ENCODE results near the gene TLE5.

The TLE5 gene

DNA sequence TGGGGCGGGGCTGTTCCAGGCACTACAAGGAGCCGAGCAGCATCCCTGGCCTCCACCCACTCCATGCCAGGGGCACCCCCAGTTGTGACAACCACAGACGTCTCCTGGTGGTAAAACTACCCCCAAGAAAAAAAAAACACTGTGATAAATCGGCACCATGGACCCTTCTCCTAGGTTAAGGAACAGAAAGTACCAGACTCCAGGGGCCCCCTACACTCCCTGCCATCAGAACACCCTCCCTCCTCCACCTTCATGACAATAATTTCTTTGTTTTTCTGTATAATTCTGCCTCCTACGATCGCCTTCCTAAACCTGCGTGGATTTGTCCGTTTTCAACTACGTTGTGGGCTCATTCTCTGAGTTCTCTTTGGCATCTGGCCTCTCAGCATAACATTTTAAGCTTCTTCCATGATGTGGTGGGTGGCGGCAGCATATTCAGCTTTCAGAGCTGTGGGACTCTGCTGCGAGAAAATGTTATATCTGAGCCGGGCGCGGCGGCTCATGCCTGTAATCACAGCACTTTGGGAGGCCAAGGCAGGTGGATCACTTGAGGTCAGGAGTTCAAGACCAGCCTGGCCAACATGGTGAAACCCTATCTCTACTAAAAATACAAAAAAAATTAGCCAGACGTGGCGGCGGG lies 41.9 kb downstream of the TLE5 start:
- no peak overlapping the region for H2BK5ac ChIP-seq (ENCODE audit: low read length)
- H3K9ac ChIP-seq (ENCODE audit: low read depth, low read length, poor library complexity): no peak overlapping the region
- no peak overlapping the region for H2BK120ac ChIP-seq (ENCODE audit: low read depth, low read length)
- no peak for DNase-seq (ENCODE audit: low spot score)
- no peak overlapping the region for H2AFZ ChIP-seq (ENCODE audit: low read length)
- H3K79me1 ChIP-seq (ENCODE audit: low read depth, low read length): no peaks in the 10 kb centered on the region
- H3K4ac ChIP-seq (ENCODE audit: low read length): no peak overlapping the region
- WGBS, 2 donors (ENCODE audit: extremely low coverage in 2 of 2, insufficient read length in 2 of 2, insufficient replicate concordance in 1 of 2): no CpG with 5 or more reads among the region's 18 CpGs
- no peak overlapping the region for H3K14ac ChIP-seq (ENCODE audit: low read length)
- H2AK5ac ChIP-seq (ENCODE audit: low read depth, low read length): no peak overlapping the region
- no peak overlapping the region for H2BK12ac ChIP-seq (ENCODE audit: low read length)
- no peaks in the 10 kb centered on the region for H3K36me3 ChIP-seq (replicated peaks in 1 of 2; ENCODE audit: control insufficient read depth in 2 of 2, insufficient read depth in 2 of 2, low read length in 2 of 2)
- H3K4me2 ChIP-seq (ENCODE audit: insufficient read depth, low read length, poor library complexity, severe bottlenecking): no peak overlapping the region
- no peak overlapping the region for H2BK15ac ChIP-seq (ENCODE audit: low read length)
- no peak overlapping the region for H4K8ac ChIP-seq (ENCODE audit: low read depth, low read length)
- H3K27me3 ChIP-seq (ENCODE audit: control insufficient read depth in 3 of 3, insufficient read depth in 3 of 3, low read depth in 1 of 3, low read length in 3 of 3): peaks cover 2 to 33% (median 18%) of the 10 kb centered on the region in 3 experiments
- no peak overlapping the region for H3K27ac ChIP-seq (replicated peaks; ENCODE audit: low read length)
- H3K4me1 ChIP-seq (ENCODE audit: control insufficient read depth in 2 of 2, insufficient read depth in 1 of 2, low read depth in 1 of 2, low read length in 2 of 2): peaks cover 5 to 9% of the 10 kb centered on the region in 2 donors
- H3K23ac ChIP-seq (ENCODE audit: low read depth, low read length, poor library complexity): no peak overlapping the region
- H4K91ac ChIP-seq (ENCODE audit: low read depth, low read length, poor library complexity): no peak overlapping the region
- no peak overlapping the region for H3K18ac ChIP-seq (ENCODE audit: low read length)
- H3K4me3 ChIP-seq (ENCODE audit: low read length in 2 of 2): no peak overlapping the region
- no peaks in the 10 kb centered on the region for H3K9me3 ChIP-seq (replicated peaks in 1 of 2; ENCODE audit: control insufficient read depth in 2 of 2, insufficient read depth in 1 of 2, low read depth in 1 of 2, low read length in 2 of 2)

DNA sequence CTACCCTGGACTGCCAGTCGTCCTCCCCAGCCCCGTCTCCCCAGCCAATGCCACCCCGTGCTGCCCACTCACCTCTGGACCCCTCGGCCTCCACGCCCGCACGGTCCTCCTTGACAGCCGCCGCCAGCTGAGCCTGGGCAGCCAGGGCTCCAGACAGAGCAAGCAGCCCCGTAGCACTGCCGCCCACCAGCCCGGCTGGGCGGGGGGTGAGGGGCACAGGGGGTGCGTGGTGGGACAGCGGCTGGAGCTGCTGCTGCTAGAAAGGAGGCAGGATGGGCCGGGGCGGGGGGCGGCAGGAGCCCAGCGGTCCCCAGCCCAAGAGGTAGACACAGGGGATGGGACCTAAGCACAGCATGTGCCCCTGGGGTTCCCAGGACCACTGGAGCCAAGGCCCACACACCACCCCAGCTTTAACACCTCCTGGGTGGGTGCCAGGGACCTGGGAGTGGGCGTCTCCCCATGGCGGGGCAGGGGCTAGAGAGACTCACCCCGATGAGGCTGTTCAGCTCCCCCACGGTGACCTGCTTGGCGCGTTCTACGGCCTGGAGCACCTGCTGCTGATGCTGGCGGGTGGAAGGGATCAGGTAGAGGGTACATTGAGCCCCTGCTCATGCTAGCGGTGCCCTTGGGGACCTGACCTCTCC lies 43.0 kb downstream of the TLE5 start:
- Histone ChIP-seq H2BK15ac (ENCODE audit: low read length) (peak overlapping the region; percentile 49), H4K8ac (ENCODE audit: low read depth, low read length) (no peak overlapping the region), H2AFZ (ENCODE audit: low read length) (no peak overlapping the region), H3K18ac (ENCODE audit: low read length) (peak overlapping the region; percentile 71), H2BK12ac (ENCODE audit: low read length) (no peak overlapping the region), H3K9me3 (replicated peaks in 1 of 2; ENCODE audit: control insufficient read depth in 2 of 2, insufficient read depth in 1 of 2, low read depth in 1 of 2, low read length in 2 of 2) (no peaks in the 10 kb centered on the region), H3K4ac (ENCODE audit: low read length) (no peak overlapping the region), H3K4me2 (ENCODE audit: insufficient read depth, low read length, poor library complexity, severe bottlenecking) (no peak overlapping the region), H3K23ac (ENCODE audit: low read depth, low read length, poor library complexity) (no peak overlapping the region), H2BK5ac (ENCODE audit: low read length) (no peak overlapping the region), H4K91ac (ENCODE audit: low read depth, low read length, poor library complexity) (no peak overlapping the region), H2BK120ac (ENCODE audit: low read depth, low read length) (no peak overlapping the region), H3K79me1 (ENCODE audit: low read depth, low read length) (no peaks in the 10 kb centered on the region), H3K4me3 (ENCODE audit: low read length in 2 of 2) (no peak overlapping the region), H3K4me1 (ENCODE audit: control insufficient read depth in 2 of 2, insufficient read depth in 1 of 2, low read depth in 1 of 2, low read length in 2 of 2) (no peaks in the 10 kb centered on the region), H3K9ac (ENCODE audit: low read depth, low read length, poor library complexity) (no peak overlapping the region), H3K36me3 (replicated peaks in 1 of 2; ENCODE audit: control insufficient read depth in 2 of 2, insufficient read depth in 2 of 2, low read length in 2 of 2) (no peaks in the 10 kb centered on the region), H2AK5ac (ENCODE audit: low read depth, low read length) (no peak overlapping the region), H3K27ac (replicated peaks; ENCODE audit: low read length) (no peak overlapping the region), H3K27me3 (ENCODE audit: control insufficient read depth in 3 of 3, insufficient read depth in 3 of 3, low read depth in 1 of 3, low read length in 3 of 3) (peaks cover 0 to 22% (median 6%) of the 10 kb centered on the region in 3 experiments), H3K14ac (ENCODE audit: low read length) (no peak overlapping the region)
- WGBS, 2 donors (ENCODE audit: extremely low coverage in 2 of 2, insufficient read length in 2 of 2, insufficient replicate concordance in 1 of 2): no CpG with 5 or more reads among the region's 28 CpGs
- DNase-seq (ENCODE audit: low spot score): no peak

DNA sequence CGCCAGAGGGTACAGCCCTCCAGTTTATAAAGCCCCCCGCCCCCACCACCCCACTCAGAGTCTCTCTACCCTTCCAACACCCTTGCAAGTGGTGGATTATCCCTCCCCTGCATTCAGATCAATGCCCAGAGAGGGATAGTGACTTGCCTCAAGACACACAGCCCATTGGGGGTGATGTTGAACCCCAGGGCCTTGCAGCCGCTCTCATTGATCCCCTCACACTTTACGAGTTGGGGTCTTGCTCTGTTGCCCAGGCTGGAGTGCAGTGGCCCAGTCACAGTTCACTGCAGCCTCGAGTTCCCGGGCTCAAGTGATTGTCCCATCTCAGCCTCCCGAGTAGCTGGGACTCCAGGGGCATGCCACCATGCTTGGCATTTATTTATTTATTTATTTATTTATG lies 44.4 kb downstream of the TLE5 start:
- no peak overlapping the region for H4K91ac ChIP-seq (ENCODE audit: low read depth, low read length, poor library complexity)
- H4K8ac ChIP-seq (ENCODE audit: low read depth, low read length): no peak overlapping the region
- H3K79me1 ChIP-seq (ENCODE audit: low read depth, low read length): no peaks in the 10 kb centered on the region
- H3K18ac ChIP-seq (ENCODE audit: low read length): no peak overlapping the region
- H2AK5ac ChIP-seq (ENCODE audit: low read depth, low read length): no peak overlapping the region
- DNase-seq (ENCODE audit: low spot score): no peak
- no peak overlapping the region for H2AFZ ChIP-seq (ENCODE audit: low read length)
- peaks cover 0 to 5% of the 10 kb centered on the region in 2 donors for H3K4me1 ChIP-seq (ENCODE audit: control insufficient read depth in 2 of 2, insufficient read depth in 1 of 2, low read depth in 1 of 2, low read length in 2 of 2)
- H3K9ac ChIP-seq (ENCODE audit: low read depth, low read length, poor library complexity): no peak overlapping the region
- no peaks in the 10 kb centered on the region for H3K9me3 ChIP-seq (replicated peaks in 1 of 2; ENCODE audit: control insufficient read depth in 2 of 2, insufficient read depth in 1 of 2, low read depth in 1 of 2, low read length in 2 of 2)
- no peak overlapping the region for H2BK5ac ChIP-seq (ENCODE audit: low read length)
- H2BK15ac ChIP-seq (ENCODE audit: low read length): no peak overlapping the region
- H3K36me3 ChIP-seq (replicated peaks in 1 of 2; ENCODE audit: control insufficient read depth in 2 of 2, insufficient read depth in 2 of 2, low read length in 2 of 2): no peaks in the 10 kb centered on the region
- H2BK12ac ChIP-seq (ENCODE audit: low read length): peak overlapping the region; percentile 58
- no peak overlapping the region for H3K4ac ChIP-seq (ENCODE audit: low read length)
- peaks cover 0 to 9% (median 0%) of the 10 kb centered on the region in 3 experiments for H3K27me3 ChIP-seq (ENCODE audit: control insufficient read depth in 3 of 3, insufficient read depth in 3 of 3, low read depth in 1 of 3, low read length in 3 of 3)
- H2BK120ac ChIP-seq (ENCODE audit: low read depth, low read length): no peak overlapping the region
- H3K27ac ChIP-seq (replicated peaks; ENCODE audit: low read length): no peak overlapping the region
- no peak overlapping the region for H3K4me3 ChIP-seq (ENCODE audit: low read length in 2 of 2)
- no peak overlapping the region for H3K14ac ChIP-seq (ENCODE audit: low read length)
- no peak overlapping the region for H3K23ac ChIP-seq (ENCODE audit: low read depth, low read length, poor library complexity)
- no peak overlapping the region for H3K4me2 ChIP-seq (ENCODE audit: insufficient read depth, low read length, poor library complexity, severe bottlenecking)
- WGBS, 2 donors (ENCODE audit: extremely low coverage in 2 of 2, insufficient read length in 2 of 2, insufficient replicate concordance in 1 of 2): no CpG with 5 or more reads among the region's 7 CpGs

DNA sequence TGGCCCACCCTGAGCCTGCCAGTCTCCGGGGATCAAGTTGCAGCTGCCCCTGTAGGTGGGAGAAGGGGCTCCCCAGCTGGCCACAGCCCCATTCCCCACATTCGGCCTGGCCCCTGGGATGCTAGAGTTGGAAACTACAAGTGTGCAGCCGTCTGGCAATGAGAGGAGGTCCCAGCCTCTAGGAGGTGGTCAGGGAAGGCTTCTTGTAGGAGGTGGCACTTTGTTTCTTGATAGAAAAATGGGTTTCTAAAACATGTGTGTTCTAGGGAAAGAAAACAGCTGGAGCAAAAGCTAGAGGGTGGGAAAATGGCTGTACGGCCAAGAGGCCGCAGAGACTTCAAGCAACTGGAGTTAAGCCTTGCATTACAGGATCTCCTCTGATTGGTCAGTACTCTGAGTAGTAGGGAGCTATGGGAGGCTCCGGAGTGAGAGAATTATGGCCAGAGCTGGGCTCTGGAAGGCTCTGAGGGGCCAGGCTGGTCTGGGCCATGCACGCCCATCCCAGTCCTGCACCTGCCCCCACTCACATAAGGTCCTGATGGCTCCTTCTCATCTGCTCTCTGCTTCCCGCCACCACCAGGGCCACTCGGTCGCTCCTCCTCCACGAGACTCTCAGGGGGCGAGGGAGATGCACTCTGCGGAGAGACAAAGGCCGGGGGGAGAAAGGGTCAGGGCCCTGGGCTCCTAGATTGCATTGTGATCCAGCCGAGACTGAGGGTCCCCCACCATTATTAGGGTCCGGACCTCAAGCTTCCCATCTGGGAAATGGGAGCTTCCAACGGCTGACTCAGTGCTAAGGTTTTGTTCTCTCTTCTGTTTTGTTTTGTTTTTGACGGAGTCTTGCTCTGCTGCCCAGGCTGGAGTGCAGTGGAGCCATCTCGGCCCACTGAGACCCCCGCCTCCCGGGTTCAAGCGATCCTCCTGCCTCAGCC lies 46.9 kb downstream of the TLE5 start:
- peak overlapping the region; percentile 83 for H2AK5ac ChIP-seq (ENCODE audit: low read depth, low read length)
- peak overlapping the region; percentile 57 for H3K23ac ChIP-seq (ENCODE audit: low read depth, low read length, poor library complexity)
- H3K4me3 ChIP-seq (ENCODE audit: low read length in 2 of 2): no peak overlapping the region
- no peak overlapping the region for H2BK12ac ChIP-seq (ENCODE audit: low read length)
- H3K36me3 ChIP-seq (replicated peaks in 1 of 2; ENCODE audit: control insufficient read depth in 2 of 2, insufficient read depth in 2 of 2, low read length in 2 of 2): no peaks in the 10 kb centered on the region
- no peaks in the 10 kb centered on the region for H3K9me3 ChIP-seq (replicated peaks in 1 of 2; ENCODE audit: control insufficient read depth in 2 of 2, insufficient read depth in 1 of 2, low read depth in 1 of 2, low read length in 2 of 2)
- no peak overlapping the region for H4K8ac ChIP-seq (ENCODE audit: low read depth, low read length)
- no peak overlapping the region for H3K9ac ChIP-seq (ENCODE audit: low read depth, low read length, poor library complexity)
- DNase-seq (ENCODE audit: low spot score): no peak
- no CpG with 5 or more reads among the region's 22 CpGs for WGBS, 2 donors (ENCODE audit: extremely low coverage in 2 of 2, insufficient read length in 2 of 2, insufficient replicate concordance in 1 of 2)
- no peak overlapping the region for H2BK5ac ChIP-seq (ENCODE audit: low read length)
- H2BK120ac ChIP-seq (ENCODE audit: low read depth, low read length): no peak overlapping the region
- no peaks in the 10 kb centered on the region for H3K79me1 ChIP-seq (ENCODE audit: low read depth, low read length)
- no peak overlapping the region for H4K91ac ChIP-seq (ENCODE audit: low read depth, low read length, poor library complexity)
- H3K27me3 ChIP-seq (ENCODE audit: control insufficient read depth in 3 of 3, insufficient read depth in 3 of 3, low read depth in 1 of 3, low read length in 3 of 3): peaks cover 0 to 17% (median 0%) of the 10 kb centered on the region in 3 experiments
- H2AFZ ChIP-seq (ENCODE audit: low read length): no peak overlapping the region
- H3K27ac ChIP-seq (replicated peaks; ENCODE audit: low read length): no peak overlapping the region
- H3K14ac ChIP-seq (ENCODE audit: low read length): no peak overlapping the region
- H3K4me2 ChIP-seq (ENCODE audit: insufficient read depth, low read length, poor library complexity, severe bottlenecking): no peak overlapping the region
- peaks cover 0 to 12% of the 10 kb centered on the region in 2 donors for H3K4me1 ChIP-seq (ENCODE audit: control insufficient read depth in 2 of 2, insufficient read depth in 1 of 2, low read depth in 1 of 2, low read length in 2 of 2)
- peak overlapping the region; percentile 59 for H2BK15ac ChIP-seq (ENCODE audit: low read length)
- H3K4ac ChIP-seq (ENCODE audit: low read length): no peak overlapping the region
- H3K18ac ChIP-seq (ENCODE audit: low read length): peak overlapping the region; percentile 13

All from neuronal stem cell (in vitro differentiated cells).